ENCODE results near the gene EFCAB14.

DNA sequence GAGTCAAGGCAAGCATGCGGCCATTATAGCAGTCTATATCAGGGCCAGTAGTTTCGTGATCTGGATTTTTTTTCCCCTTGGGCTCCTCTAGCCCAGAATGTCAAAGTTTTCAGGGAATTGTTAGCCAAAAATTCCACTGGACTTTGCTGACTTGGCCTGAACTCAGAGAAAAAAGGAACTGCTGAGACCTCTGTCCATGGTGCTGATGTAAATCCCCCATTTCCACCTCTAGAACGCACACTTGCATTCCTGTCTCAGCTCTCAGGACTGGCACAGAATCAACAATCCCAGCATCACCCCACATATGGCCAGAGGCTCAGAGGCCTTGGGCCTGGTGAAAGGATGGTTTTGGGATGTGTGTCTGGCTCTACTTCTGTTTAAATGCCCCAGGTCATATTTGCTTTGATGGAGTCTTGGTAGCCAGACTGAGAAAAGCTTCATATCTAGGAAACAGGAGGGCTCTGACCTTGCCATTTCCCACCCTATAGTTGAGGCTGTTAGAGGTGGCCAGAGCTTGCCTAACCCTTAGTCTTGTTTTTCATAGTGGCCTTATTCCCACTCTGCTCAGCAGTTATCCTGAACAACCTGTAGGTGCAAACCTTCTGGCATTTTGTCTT lies 16.9 kb upstream of the EFCAB14 start:
- TF ChIP-seq ZNF384 (IDR thresholded peaks at IDR 0.05): no peak
- TF ChIP-seq TARDBP (IDR thresholded peaks at IDR 0.05): no peak
- no peak for TF ChIP-seq LEF1 (IDR thresholded peaks at IDR 0.05; ENCODE audit: borderline replicate concordance)
- TF ChIP-seq FOXK2 (IDR thresholded peaks at IDR 0.05): no peak
- no peak for TF ChIP-seq SUZ12 (IDR thresholded peaks at IDR 0.05)
- TF ChIP-seq BHLHE40 (IDR thresholded peaks at IDR 0.05; ENCODE audit: borderline replicate concordance): no peak
- TF ChIP-seq SP1 (IDR thresholded peaks at IDR 0.05): no peak
- TF ChIP-seq FOXA1 (IDR thresholded peaks at IDR 0.05): no peak
- no peak for TF ChIP-seq CTBP1 (IDR thresholded peaks at IDR 0.05; ENCODE audit: borderline replicate concordance)
- TF ChIP-seq ELF4 (IDR thresholded peaks at IDR 0.05): no peak
- TF ChIP-seq, protein P1, sequence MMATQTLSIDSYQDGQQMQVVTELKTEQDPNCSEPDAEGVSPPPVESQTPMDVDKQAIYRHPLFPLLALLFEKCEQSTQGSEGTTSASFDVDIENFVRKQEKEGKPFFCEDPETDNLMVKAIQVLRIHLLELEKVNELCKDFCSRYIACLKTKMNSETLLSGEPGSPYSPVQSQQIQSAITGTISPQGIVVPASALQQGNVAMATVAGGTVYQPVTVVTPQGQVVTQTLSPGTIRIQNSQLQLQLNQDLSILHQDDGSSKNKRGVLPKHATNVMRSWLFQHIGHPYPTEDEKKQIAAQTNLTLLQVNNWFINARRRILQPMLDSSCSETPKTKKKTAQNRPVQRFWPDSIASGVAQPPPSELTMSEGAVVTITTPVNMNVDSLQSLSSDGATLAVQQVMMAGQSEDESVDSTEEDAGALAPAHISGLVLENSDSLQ (IDR thresholded peaks at IDR 0.05): no peak
- TF ChIP-seq FOXM1 (IDR thresholded peaks at IDR 0.05; ENCODE audit: borderline replicate concordance): no peak
